Fibroblast of lung (primary cell): ENCODE results near the gene MUC4. TPM values are rescaled to one million over a fixed set of nuclear protein-coding genes. Genes with fewer than 3 reads are reported as not detected.
"Not testable (repeated sequence)": the region's sequence is repeated elsewhere in the genome, so short reads cannot be mapped to it uniquely, and the experiment has no call there.

Source experiments
- DNase-seq, 2 donors: peaks; one replicate each; pipeline versions ENCODE4 v3.0.0 to v3.0.0-alpha.2; 2010; ENCODE audit warnings: low read depth in 2 of 2
- H2AFZ ChIP-seq: 2 replicates; pipeline ENCODE4 v1.5.1; 2012; ENCODE audit warnings: low read length, control low read depth, inconsistent platforms
- H3K27ac ChIP-seq: 2 replicates; pipeline ENCODE4 v1.5.1; 2011; ENCODE audit warnings: low read length, control low read depth; ENCODE audit not compliant: insufficient read depth
- H3K27me3 ChIP-seq: 2 replicates; pipeline ENCODE4 v1.5.1; 2011; ENCODE audit warnings: mild to moderate bottlenecking, low read length; ENCODE audit not compliant: control insufficient read depth, insufficient read depth
- H3K36me3 ChIP-seq: 2 replicates; pipeline ENCODE4 v1.5.1; 2011; ENCODE audit warnings: low read length; ENCODE audit not compliant: control insufficient read depth, insufficient read depth
- H3K4me1 ChIP-seq: 2 replicates; pipeline ENCODE4 v1.5.1; 2011; ENCODE audit warnings: low read length; ENCODE audit not compliant: control insufficient read depth, insufficient read depth; ENCODE audit errors: extremely low read depth
- H3K4me2 ChIP-seq: 2 replicates; pipeline ENCODE4 v1.5.1; 2011; ENCODE audit warnings: low read length, control low read depth; ENCODE audit not compliant: insufficient read depth; ENCODE audit errors: extremely low read depth
- H3K4me3 ChIP-seq, 4 experiments: fragments of 200-600 bp in 1 of 4; sonication (generic) in 1 of 4; replicated peaks in 1 of 4; 2 replicates each; pipeline ENCODE4 v1.5.1; 2011 to 2016; ENCODE audit warnings: low read length in 4 of 4, low read depth in 3 of 4, mild to moderate bottlenecking in 3 of 4, control low read depth in 2 of 4, inconsistent platforms in 1 of 4, mixed read lengths in 1 of 4; ENCODE audit not compliant: insufficient read depth in 1 of 4; ENCODE audit errors: control extremely low read depth in 1 of 4
- H3K79me2 ChIP-seq: 2 replicates; pipeline ENCODE4 v1.5.1; 2012; ENCODE audit warnings: mild to moderate bottlenecking, low read length, inconsistent platforms; ENCODE audit not compliant: control insufficient read depth, insufficient read depth
- H3K9ac ChIP-seq: 2 replicates; pipeline ENCODE4 v1.5.1; 2011; ENCODE audit warnings: mild to moderate bottlenecking, low read length, control low read depth; ENCODE audit not compliant: insufficient read depth
- H3K9me3 ChIP-seq: 2 replicates; pipeline ENCODE4 v1.5.1; 2012; ENCODE audit warnings: low read depth, low read length; ENCODE audit not compliant: control insufficient read depth, insufficient read depth
- H4K20me1 ChIP-seq: 2 replicates; pipeline ENCODE4 v1.5.1; 2011; ENCODE audit warnings: low read length; ENCODE audit not compliant: control insufficient read depth, insufficient read depth; ENCODE audit errors: extremely low read depth
- EZH2 ChIP-seq: IDR thresholded peaks from 2 replicates; pipeline ENCODE4 v1.5.1; 2012; ENCODE audit warnings: low read length, control low read depth, mild to moderate bottlenecking; ENCODE audit errors: missing control alignments
- polyA plus RNA-seq, 2 donors: library from polyadenylated mRNA; depleted of rRNA in 1 of 2; stranded (reverse) in 1 of 2; unstranded in 1 of 2; fragments of >200 nt; gene quantifications; 2 replicates each; pipeline ENCODE4 v1.2.1, GENCODE V29; 2011 to 2012; ENCODE audit warnings: missing spikeins in 1 of 2
- total RNA-seq: library from RNA; depleted of rRNA; stranded (reverse); fragments of >200 nt; gene quantifications from 2 replicates; pipeline ENCODE4 v1.2.1, GENCODE V29; 2014
- TF ChIP-seq, protein P1 (sequence below), 2 donors: IDR thresholded peaks in 1 of 2; conservative IDR thresholded peaks in 1 of 2; 1 replicate in 1 of 2; 2 replicates in 1 of 2; pipeline ENCODE4 v1.5.1; 2011 to 2012; ENCODE audit warnings: low read length in 2 of 2, control low read depth in 1 of 2, inconsistent platforms in 1 of 2, low read depth in 1 of 2, mild to moderate bottlenecking in 1 of 2

Gene MUC4
- total and polyA plus RNA-seq, 2 donors (not counting 1 experiment from before 2014, with no cell fraction given): not detected

DNA sequence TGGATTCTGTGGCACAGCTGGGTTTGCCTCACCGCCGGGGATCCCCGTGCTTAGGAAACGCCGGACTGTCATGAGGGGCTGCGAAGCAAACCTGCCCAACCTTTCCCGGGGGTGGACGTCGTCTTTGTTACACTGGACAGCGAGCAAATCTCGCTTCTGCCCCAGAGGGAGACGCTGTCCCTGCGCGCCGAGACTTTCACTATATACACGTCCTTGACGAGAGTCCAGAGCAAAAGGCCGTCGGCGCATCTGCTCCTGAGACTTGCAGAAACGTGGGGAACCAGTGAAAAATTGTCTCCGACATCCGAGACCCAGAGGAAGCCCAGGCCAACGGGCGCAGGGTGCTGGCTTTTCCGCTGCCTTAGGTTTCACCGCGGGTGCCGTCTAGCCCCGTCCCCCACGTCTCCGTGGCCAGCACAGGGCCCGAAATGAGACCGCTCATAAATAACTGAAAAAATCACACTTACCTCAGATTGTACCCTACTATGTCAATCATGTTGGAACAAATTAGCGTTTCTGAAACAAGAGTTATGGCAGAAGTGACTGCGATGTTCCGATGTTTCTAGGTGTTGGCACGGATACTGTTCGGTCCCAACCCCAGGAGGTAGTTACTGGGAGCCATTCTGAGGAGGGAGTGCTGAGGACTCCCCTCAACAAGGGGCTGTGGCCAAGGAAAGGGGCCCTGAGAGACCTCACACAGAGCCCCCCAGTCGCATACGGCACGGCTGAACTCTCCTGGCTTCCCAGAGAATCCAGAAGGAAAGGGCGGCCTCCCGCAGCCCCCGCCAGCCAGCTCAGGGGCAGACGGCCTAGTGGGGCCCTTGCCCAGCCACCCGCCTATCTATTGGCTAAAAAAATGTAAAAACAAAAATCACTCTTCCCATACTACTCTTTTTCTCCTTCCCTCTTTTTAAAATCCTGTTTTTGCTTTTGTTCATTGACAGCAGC is 14.4 kb upstream of the MUC4 start:
- H4K20me1 ChIP-seq: no peaks in the 10 kb centered on the region
- H3K27ac ChIP-seq: no peak overlapping the region
- TF ChIP-seq, protein P1, sequence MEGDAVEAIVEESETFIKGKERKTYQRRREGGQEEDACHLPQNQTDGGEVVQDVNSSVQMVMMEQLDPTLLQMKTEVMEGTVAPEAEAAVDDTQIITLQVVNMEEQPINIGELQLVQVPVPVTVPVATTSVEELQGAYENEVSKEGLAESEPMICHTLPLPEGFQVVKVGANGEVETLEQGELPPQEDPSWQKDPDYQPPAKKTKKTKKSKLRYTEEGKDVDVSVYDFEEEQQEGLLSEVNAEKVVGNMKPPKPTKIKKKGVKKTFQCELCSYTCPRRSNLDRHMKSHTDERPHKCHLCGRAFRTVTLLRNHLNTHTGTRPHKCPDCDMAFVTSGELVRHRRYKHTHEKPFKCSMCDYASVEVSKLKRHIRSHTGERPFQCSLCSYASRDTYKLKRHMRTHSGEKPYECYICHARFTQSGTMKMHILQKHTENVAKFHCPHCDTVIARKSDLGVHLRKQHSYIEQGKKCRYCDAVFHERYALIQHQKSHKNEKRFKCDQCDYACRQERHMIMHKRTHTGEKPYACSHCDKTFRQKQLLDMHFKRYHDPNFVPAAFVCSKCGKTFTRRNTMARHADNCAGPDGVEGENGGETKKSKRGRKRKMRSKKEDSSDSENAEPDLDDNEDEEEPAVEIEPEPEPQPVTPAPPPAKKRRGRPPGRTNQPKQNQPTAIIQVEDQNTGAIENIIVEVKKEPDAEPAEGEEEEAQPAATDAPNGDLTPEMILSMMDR (conservative IDR thresholded peaks at IDR 0.05 in 1 of 2, IDR thresholded peaks at IDR 0.05 in 1 of 2; ENCODE audit: low read depth in 1 of 2, low read length in 2 of 2): no peak
- no peak for TF ChIP-seq EZH2
- H3K4me2 ChIP-seq: no peak overlapping the region
- no peaks in the 10 kb centered on the region for H3K4me1 ChIP-seq
- no peaks in the 10 kb centered on the region for H3K9me3 ChIP-seq
- no peak overlapping the region for H2AFZ ChIP-seq
- H3K27me3 ChIP-seq: peaks cover 6% of the 10 kb centered on the region
- no peak overlapping the region for H3K9ac ChIP-seq
- no peaks in the 10 kb centered on the region for H3K79me2 ChIP-seq
- no peak overlapping the region for H3K4me3 ChIP-seq
- no peaks in the 10 kb centered on the region for H3K36me3 ChIP-seq
- no peak for DNase-seq

DNA sequence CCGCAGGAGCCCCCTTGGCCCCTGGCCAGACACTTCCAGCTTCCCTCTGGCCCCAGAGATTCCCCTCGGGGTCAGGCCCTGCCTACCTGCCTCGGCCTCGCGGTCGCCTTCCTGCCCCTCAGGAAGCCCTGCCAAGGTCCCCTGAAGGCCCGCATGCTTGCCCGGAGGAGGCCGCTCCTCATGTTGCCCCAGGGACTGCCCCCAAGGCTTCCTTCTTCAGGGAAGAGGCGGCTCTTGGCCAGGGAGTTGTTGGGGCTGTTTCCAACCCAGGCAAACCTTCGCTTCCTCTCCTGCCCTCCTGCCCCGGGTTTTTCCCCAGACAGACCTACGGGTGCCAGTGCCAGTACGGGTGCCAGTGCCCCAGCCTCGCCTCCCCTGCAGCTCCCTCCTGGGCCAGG is 13.5 kb upstream of the MUC4 start:
- H3K9me3 ChIP-seq: no peaks in the 10 kb centered on the region
- no peaks in the 10 kb centered on the region for H3K79me2 ChIP-seq
- H3K4me1 ChIP-seq: no peaks in the 10 kb centered on the region
- H3K4me3 ChIP-seq: no peak overlapping the region
- DNase-seq: no peak
- peaks cover 6% of the 10 kb centered on the region for H3K27me3 ChIP-seq
- H3K36me3 ChIP-seq: no peaks in the 10 kb centered on the region
- H3K4me2 ChIP-seq: no peak overlapping the region
- no peak overlapping the region for H2AFZ ChIP-seq
- no peak overlapping the region for H3K27ac ChIP-seq
- no peak for TF ChIP-seq EZH2
- TF ChIP-seq, protein P1 (conservative IDR thresholded peaks at IDR 0.05 in 1 of 2, IDR thresholded peaks at IDR 0.05 in 1 of 2; ENCODE audit: low read depth in 1 of 2, low read length in 2 of 2): no peak
- no peaks in the 10 kb centered on the region for H4K20me1 ChIP-seq
- no peak overlapping the region for H3K9ac ChIP-seq

DNA sequence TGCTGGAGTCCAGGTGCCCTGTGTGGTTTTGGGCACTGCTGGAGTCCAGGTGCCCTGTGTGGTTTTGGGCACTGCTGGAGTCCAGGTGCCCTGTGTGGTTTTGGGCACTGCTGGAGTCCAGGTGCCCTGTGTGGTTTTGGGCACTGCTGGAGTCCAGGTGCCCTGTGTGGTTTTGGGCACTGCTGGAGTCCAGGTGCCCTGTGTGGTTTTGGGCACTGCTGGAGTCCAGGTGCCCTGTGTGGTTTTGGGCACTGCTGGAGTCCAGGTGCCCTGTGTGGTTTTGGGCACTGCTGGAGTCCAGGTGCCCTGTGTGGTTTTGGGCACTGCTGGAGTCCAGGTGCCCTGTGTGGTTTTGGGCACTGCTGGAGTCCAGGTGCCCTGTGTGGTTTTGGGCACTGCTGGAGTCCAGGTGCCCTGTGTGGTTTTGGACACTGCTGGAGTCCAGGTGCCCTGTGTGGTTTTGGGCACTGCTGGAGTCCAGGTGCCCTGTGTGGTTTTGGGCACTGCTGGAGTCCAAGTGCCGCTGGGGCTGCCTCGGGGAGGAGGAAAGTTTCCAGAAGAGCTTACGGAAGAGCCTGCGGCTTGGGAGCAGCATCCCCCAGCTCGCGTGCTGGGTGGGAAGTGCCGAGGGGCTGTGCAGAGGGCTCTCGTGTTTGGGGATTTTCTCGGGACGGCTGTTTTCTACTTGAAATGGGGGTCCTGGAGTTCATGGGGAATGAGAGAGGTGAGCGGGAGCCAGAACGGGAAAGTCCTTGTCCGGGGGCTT is 12.9 kb upstream of the MUC4 start:
- H3K27ac ChIP-seq, H3K4me2 ChIP-seq, H3K4me3 ChIP-seq, H3K9ac ChIP-seq, H4K20me1 ChIP-seq, H3K36me3 ChIP-seq, H2AFZ ChIP-seq, H3K9me3 ChIP-seq, H3K79me2 ChIP-seq, DNase-seq, H3K4me1 ChIP-seq, H3K27me3 ChIP-seq: not testable (repeated sequence)
